Kidney (tissue), 22 donors: Measurements from ENCODE around the gene TYMP. TPM values are rescaled to one million over a fixed set of nuclear protein-coding genes. Genes with fewer than 3 reads are reported as not detected.

ENCODE experiments used
- DNase-seq, 5 donors: peaks; one replicate each; pipeline ENCODE4 v3.0.0-alpha.2; 2013 to 2020
- FAIRE-seq: peaks from 2 replicates; lab custom pipeline; 2012; peaks lifted over from hg19 to GRCh38; lab: Jason Lieb, UNC
- H3K27ac ChIP-seq, 2 donors: one replicate each; pipeline ENCODE4 v1.7.0; 2013; ENCODE audit warnings: low read depth in 2 of 2, low read length in 2 of 2, inconsistent platforms in 1 of 2
- H3K27me3 ChIP-seq: one replicate; pipeline ENCODE4 v1.7.1; 2013; ENCODE audit warnings: low read length, inconsistent platforms; ENCODE audit not compliant: control insufficient read depth, insufficient read depth
- H3K36me3 ChIP-seq, 3 donors: one replicate each; pipeline versions ENCODE4 v1.7.0 to v1.7.1; 2013; ENCODE audit warnings: low read length in 3 of 3, control low read depth in 1 of 3, inconsistent platforms in 1 of 3; ENCODE audit not compliant: insufficient read depth in 3 of 3, control insufficient read depth in 2 of 3
- H3K4me1 ChIP-seq, 3 donors: one replicate each; pipeline versions ENCODE4 v1.7.0 to v1.7.1; 2013; ENCODE audit warnings: low read length in 3 of 3, inconsistent platforms in 1 of 3, low read depth in 1 of 3; ENCODE audit not compliant: control insufficient read depth in 2 of 3, insufficient read depth in 2 of 3
- H3K4me3 ChIP-seq, 3 donors: one replicate each; pipeline versions ENCODE4 v1.7.0 to v1.8.1; 2013; ENCODE audit warnings: low read length in 3 of 3, control low read depth in 1 of 3, inconsistent platforms in 1 of 3
- H3K9ac ChIP-seq, 3 donors: one replicate each; pipeline versions ENCODE4 v1.7.0 to v1.7.1; 2013; ENCODE audit warnings: low read length in 3 of 3, control low read depth in 1 of 3, inconsistent platforms in 1 of 3
- H3K9me3 ChIP-seq, 3 donors: one replicate each; pipeline versions ENCODE4 v1.7.0 to v1.7.1; 2013; ENCODE audit warnings: low read length in 3 of 3, control low read depth in 1 of 3, inconsistent platforms in 1 of 3; ENCODE audit not compliant: control insufficient read depth in 2 of 3, insufficient read depth in 1 of 3
- CTCF ChIP-seq: IDR thresholded peaks from 3 replicates; pipeline ENCODE4 v1.5.1; 2012; ENCODE audit warnings: mild to moderate bottlenecking, moderate library complexity, borderline replicate concordance; ENCODE audit not compliant: insufficient read depth; ENCODE audit errors: extremely low read depth
- intact Hi-C: fragments of 100-400 bp; cut with DNase I; formaldehyde crosslinking; loops from one replicate; pipeline ENCODE4 v1.11.1; 2022
- long read RNA-seq, 10 donors: library from polyadenylated mRNA in 1 of 10; unstranded in 1 of 10; transcript quantifications; one replicate each; pipeline ENCODE4 v2.0.0 and lab custom pipeline, GENCODE V29; 2021 to 2026
- polyA plus RNA-seq: library from polyadenylated mRNA; stranded (reverse); fragments of 350-450 nt; fragmentation: Illumina TruSeq; extraction: RNeasy Lipid Tissue Mini Kit (QIAGEN cat#74804); gene quantifications from one replicate; pipeline ENCODE4 v1.2.3, GENCODE V29; 2014; ENCODE audit warnings: low read depth, low replicate concordance; ENCODE audit not compliant: insufficient read depth
- total RNA-seq: library from RNA; stranded (reverse); fragmentation: NEBNext Ultra II Directional; extraction: Animal tissue kit (Norgen Biotek cat#: 25700); gene quantifications from one replicate; pipeline ENCODE4 v1.2.1, GENCODE V29; 2021
- donor health status: control.
- donor health status: control.
- donor health status: control.
- donor health status: control.
- donor health status: control.
- donor health status: DM: yes; HTN: yes; CAD: no.
- donor health status: Normal renal cell carcinoma (clear cell type).

The TYMP gene, protein sequence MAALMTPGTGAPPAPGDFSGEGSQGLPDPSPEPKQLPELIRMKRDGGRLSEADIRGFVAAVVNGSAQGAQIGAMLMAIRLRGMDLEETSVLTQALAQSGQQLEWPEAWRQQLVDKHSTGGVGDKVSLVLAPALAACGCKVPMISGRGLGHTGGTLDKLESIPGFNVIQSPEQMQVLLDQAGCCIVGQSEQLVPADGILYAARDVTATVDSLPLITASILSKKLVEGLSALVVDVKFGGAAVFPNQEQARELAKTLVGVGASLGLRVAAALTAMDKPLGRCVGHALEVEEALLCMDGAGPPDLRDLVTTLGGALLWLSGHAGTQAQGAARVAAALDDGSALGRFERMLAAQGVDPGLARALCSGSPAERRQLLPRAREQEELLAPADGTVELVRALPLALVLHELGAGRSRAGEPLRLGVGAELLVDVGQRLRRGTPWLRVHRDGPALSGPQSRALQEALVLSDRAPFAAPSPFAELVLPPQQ
- total RNA-seq (163 TPM), polyA plus RNA-seq (22.2 TPM)
- long read RNA-seq, donor 1: 0 reads
- long read RNA-seq, donor 2: 0 reads
- long read RNA-seq, donor 3: 0 reads
- long read RNA-seq, donor 4: 0 reads
- long read RNA-seq, donor 5: 0 reads
- long read RNA-seq, donor 6, partial matches to known transcripts: 0 of 3 reads
- long read RNA-seq, donor 6, other reads (novel, unspliced or antisense): 0 of 3 reads
- long read RNA-seq, donor 7, transcript TYMP-202 (10 exons, 1,614 nt): minor isoform, 44 of 526 reads
- long read RNA-seq, donor 7, transcript TYMP-201 (10 exons, 1,630 nt): major isoform, 168 of 526 reads
- long read RNA-seq, donor 7, transcript TYMP-208 (9 exons, 1,751 nt): minor isoform, 78 of 526 reads
- long read RNA-seq, donor 7, partial matches to known transcripts: 137 of 526 reads
- long read RNA-seq, donor 7, other reads (novel, unspliced or antisense): 92 of 526 reads
- long read RNA-seq, donor 8: 0 reads
- long read RNA-seq, donor 9: 0 reads
- long read RNA-seq, donor 10, partial matches to known transcripts: 0 of 1 reads
- long read RNA-seq, donor 10, other reads (novel, unspliced or antisense): 0 of 1 reads

GRCh38 chr22:50529897-50530579 lies at the start of gene TYMP:
Gene TYMP, minus strand, starts transcription at chr22:50530012. Its CDS starts 303 bp downstream, at chr22:50529709.
- Histone ChIP-seq H3K9me3 (no peaks in the 10 kb centered on the region), H3K9ac (peak within 1 kb of the TSS in 2 of 3 donors; percentile 69 to 73), H3K36me3 (no peaks in the 10 kb centered on the region), H3K4me1 (peaks cover 0 to 19% (median 0%) of the 10 kb centered on the region in 3 donors), H3K27ac (peak within 1 kb of the TSS; percentile 87 to 96), H3K27me3 (peaks cover 7% of the 10 kb centered on the region), H3K4me3 (peak within 1 kb of the TSS in 2 of 3 donors; percentile 45 to 56)
- FAIRE-seq (no peak), DNase-seq (peak in 3 of 5 donors; percentile 41 to 97 (median 65))
- intact Hi-C loops: no loop called here
- no peak for TF ChIP-seq CTCF

DNA sequence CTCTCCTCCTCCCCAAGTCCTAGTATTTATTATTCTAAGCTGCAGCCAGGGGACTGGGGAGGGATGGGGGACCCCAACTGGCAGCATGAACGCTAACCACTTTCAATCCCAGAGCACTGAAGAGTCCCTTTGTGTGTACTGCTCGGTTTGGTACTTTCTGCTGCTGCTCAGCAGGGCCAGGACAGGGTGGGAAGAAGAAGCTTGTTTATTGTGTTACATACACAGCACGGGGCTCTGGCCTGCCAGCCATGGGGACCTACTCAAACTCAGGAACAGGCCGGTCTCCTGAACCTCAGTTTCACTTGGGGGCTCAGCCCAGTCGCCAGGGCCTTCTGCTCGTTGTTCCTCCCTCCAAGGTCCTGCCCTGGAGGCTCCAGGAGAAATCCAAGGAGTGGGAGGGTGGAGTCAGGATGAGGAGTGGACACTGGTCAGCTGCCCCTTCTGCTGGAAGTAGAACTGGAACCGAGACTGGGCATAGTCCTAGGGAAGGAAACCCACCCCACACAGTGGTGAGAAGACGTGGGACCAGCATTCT lies 49.0 kb upstream of the TYMP start:
- peak overlapping the region in 1 of 3 donors; percentile 4 for H3K9ac ChIP-seq
- no peak for DNase-seq
- no peaks in the 10 kb centered on the region for H3K9me3 ChIP-seq
- H3K27ac ChIP-seq: peak overlapping the region; percentile 1 to 65
- H3K27me3 ChIP-seq: no peaks in the 10 kb centered on the region
- no peak for TF ChIP-seq CTCF
- intact Hi-C loops: no loop called here
- FAIRE-seq: no peak
- H3K4me1 ChIP-seq: peaks cover 0 to 21% (median 0%) of the 10 kb centered on the region in 3 donors
- no peak overlapping the region for H3K4me3 ChIP-seq
- H3K36me3 ChIP-seq: peaks cover 0 to 4% (median 0%) of the 10 kb centered on the region in 3 donors
